Measurements from ENCODE around the gene SLK.

DNA sequence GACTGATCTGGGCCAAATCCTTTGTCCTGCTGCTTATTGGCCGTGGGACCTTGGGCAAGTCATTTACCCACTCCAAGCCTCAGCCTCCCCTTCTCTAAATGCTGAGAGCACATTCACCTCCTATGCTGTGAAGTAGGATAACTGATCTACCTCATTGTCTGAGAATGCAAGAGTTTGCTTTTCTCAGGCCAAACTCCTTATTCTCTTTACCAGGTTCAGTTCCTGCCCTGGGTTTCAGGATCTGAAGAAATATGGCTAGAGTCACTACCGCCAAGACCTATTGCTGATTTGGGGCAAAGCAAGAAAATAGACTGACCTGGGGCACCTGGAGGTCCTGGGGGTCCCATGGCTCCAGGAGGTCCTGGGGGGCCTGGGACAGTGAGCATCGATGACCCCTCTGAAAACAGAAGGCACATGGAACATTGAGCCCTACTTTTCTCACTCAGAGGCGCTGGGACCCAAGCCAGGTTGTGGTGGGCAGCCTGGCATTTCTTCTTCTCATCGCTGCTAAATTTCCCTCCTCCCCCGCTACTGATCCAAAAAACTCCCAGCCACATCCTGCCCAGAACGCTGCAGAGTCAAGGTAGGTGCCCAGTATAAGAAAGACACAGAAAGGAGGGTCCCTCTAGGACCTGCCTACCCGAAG lies 76.4 kb downstream of the SLK start:
- TF ChIP-seq CTCF (IDR thresholded peaks at IDR 0.05) (no peak), EP300 (IDR thresholded peaks at IDR 0.05) (no peak)

Measured in tibial nerve (tissue), 4 donors.